ENCODE data around the gene PCBD1. TPM values are rescaled to one million over a fixed set of nuclear protein-coding genes. Genes with fewer than 3 reads are reported as not detected.

PCBD1 gene
- total RNA-seq, 1 donor from 2014 or later = 54.6 TPM

GRCh38 chr10:70903262-70903921, 15.0 kb upstream of the PCBD1 start:
- DNase-seq (ENCODE audit: low read depth, low spot score) = no peak

- no peak for DNase-seq (ENCODE audit: low read depth, low spot score)
Measured at GRCh38 chr10:70902661-70903261, 14.4 kb upstream of the PCBD1 start.

GRCh38 chr10:70901276-70901878, 13.0 kb upstream of the PCBD1 start:
- no peak for DNase-seq (ENCODE audit: low read depth, low spot score)

- DNase-seq (ENCODE audit: low read depth, low spot score) = no peak
Measured at GRCh38 chr10:70899096-70899495, 10.7 kb upstream of the PCBD1 start.

GRCh38 chr10:70898687-70899086, 10.3 kb upstream of the PCBD1 start:
- DNase-seq (ENCODE audit: low read depth, low spot score) = no peak

- no peak for DNase-seq (ENCODE audit: low read depth, low spot score)
Measured at GRCh38 chr10:70896551-70896950, 8.2 kb upstream of the PCBD1 start.

- DNase-seq (ENCODE audit: low read depth, low spot score) = no peak
Measured at GRCh38 chr10:70894416-70894815, 6.1 kb upstream of the PCBD1 start.

GRCh38 chr10:70893227-70894006, 5.1 kb upstream of the PCBD1 start:
- DNase-seq (ENCODE audit: low read depth, low spot score) = no peak

GRCh38 chr10:70892631-70893030, 4.3 kb upstream of the PCBD1 start:
- no peak for DNase-seq (ENCODE audit: low read depth, low spot score)

GRCh38 chr10:70891627-70892026, 3.3 kb upstream of the PCBD1 start:
- no peak for DNase-seq (ENCODE audit: low read depth, low spot score)

- no peak for DNase-seq (ENCODE audit: low read depth, low spot score)
Measured at GRCh38 chr10:70890917-70891431, 2.6 kb upstream of the PCBD1 start.

GRCh38 chr10:70889291-70889690, 926 bp upstream of the PCBD1 start:
- DNase-seq (ENCODE audit: low read depth, low spot score) = no peak

- DNase-seq (ENCODE audit: low read depth, low spot score) = no peak
Measured at GRCh38 chr10:70886921-70887665, 1.3 kb downstream of the PCBD1 start.

GRCh38 chr10:70885931-70886903, 2.1 kb downstream of the PCBD1 start:
- no peak for DNase-seq (ENCODE audit: low read depth, low spot score)

GRCh38 chr10:70885481-70885880, 2.9 kb downstream of the PCBD1 start:
- DNase-seq (ENCODE audit: low read depth, low spot score) = no peak

GRCh38 chr10:70884741-70885140, 3.6 kb downstream of the PCBD1 start:
- no peak for DNase-seq (ENCODE audit: low read depth, low spot score)

GRCh38 chr10:70880077-70880534, 8.3 kb downstream of the PCBD1 start:
- peak; percentile 59 for DNase-seq (ENCODE audit: low read depth, low spot score)

- DNase-seq (ENCODE audit: low read depth, low spot score) = no peak
Measured at GRCh38 chr10:70879207-70879606, 9.2 kb downstream of the PCBD1 start.

GRCh38 chr10:70874061-70874460, 14.3 kb downstream of the PCBD1 start:
- no peak for DNase-seq (ENCODE audit: low read depth, low spot score)

- no peak for DNase-seq (ENCODE audit: low read depth, low spot score)
Measured at GRCh38 chr10:70872291-70872690, 16.1 kb downstream of the PCBD1 start.
